Thoracic aorta (tissue), 2 donors: Measurements from ENCODE around the gene GFAP. TPM values are rescaled to one million over a fixed set of nuclear protein-coding genes. Genes with fewer than 3 reads are reported as not detected.
"Not testable (repeated sequence)": the region's sequence is repeated elsewhere in the genome, so short reads cannot be mapped to it uniquely, and the experiment has no call there.

Source experiments
- ATAC-seq: fragments of 150-250 bp; one replicate; pipeline ENCODE4 v1.8.0; 2017; ENCODE audit warnings: low read depth; ENCODE audit not compliant: insufficient number of reproducible peaks, low FRiP score
- DNase-seq: peaks from one replicate; pipeline ENCODE4 v3.0.0-alpha.2; 2020; ENCODE audit warnings: low spot score
- H3K27ac ChIP-seq, 2 donors: fragments of 200-600 bp; sonication (generic); 1 replicate in 1 of 2; 2 replicates in 1 of 2; pipeline ENCODE4 v1.5.1; 2016; ENCODE audit warnings: mild to moderate bottlenecking in 2 of 2, moderate library complexity in 2 of 2
- H3K27me3 ChIP-seq: fragments of 200-600 bp; sonication (generic); replicated peaks from 2 replicates; pipeline ENCODE4 v1.6.0; 2016; ENCODE audit warnings: mild to moderate bottlenecking; ENCODE audit not compliant: insufficient read depth
- H3K36me3 ChIP-seq: fragments of 200-600 bp; sonication (generic); one replicate; pipeline ENCODE4 v1.5.1; 2016
- H3K4me1 ChIP-seq, 2 donors: fragments of 200-600 bp; sonication (generic); 1 replicate in 1 of 2; 2 replicates in 1 of 2; pipeline versions ENCODE4 v1.5.1 to v1.6.0; 2016; ENCODE audit warnings: low read depth in 2 of 2, mild to moderate bottlenecking in 1 of 2; ENCODE audit not compliant: control insufficient read depth in 1 of 2
- H3K4me3 ChIP-seq: fragments of 200-600 bp; sonication (generic); 2 replicates; pipeline ENCODE4 v1.5.1; 2016; ENCODE audit warnings: mild to moderate bottlenecking
- H3K9me3 ChIP-seq: fragments of 200-600 bp; sonication (generic); 2 replicates; pipeline ENCODE4 v1.5.1; 2016
- CTCF ChIP-seq: fragments of 200-600 bp; sonication (generic); IDR thresholded peaks from one replicate; pipeline ENCODE4 v1.5.1; 2019; ENCODE audit warnings: antibody characterized with exemption
- total RNA-seq, 2 donors: library from RNA; depleted of rRNA; stranded (reverse); fragments of >200 nt; gene quantifications; one replicate each; pipeline versions ENCODE4 v1.1.0 to v1.2.3, GENCODE V29; 2016

The GFAP gene
- total RNA-seq, 2 donors from 2014 or later = 14.6 TPM; not detected in 1

- no peak for DNase-seq
- Histone ChIP-seq H3K36me3 (no peaks in the 10 kb centered on the region), H3K4me1 (peaks cover 3 to 6% of the 10 kb centered on the region in 2 donors), H3K4me3 (no peak overlapping the region), H3K27me3 (no peaks in the 10 kb centered on the region), H3K9me3 (no peaks in the 10 kb centered on the region), H3K27ac (no peak overlapping the region)
- no peak for TF ChIP-seq CTCF
- no peak for ATAC-seq
Observed at GRCh38 chr17:44955674-44956425, 40.5 kb upstream of the GFAP start.

GRCh38 chr17:44952946-44953475 is 37.7 kb upstream of the GFAP start:
- H3K9me3 ChIP-seq = no peaks in the 10 kb centered on the region
- DNase-seq = no peak
- H3K36me3 ChIP-seq = no peaks in the 10 kb centered on the region
- H3K27me3 ChIP-seq = no peaks in the 10 kb centered on the region
- no peak for TF ChIP-seq CTCF
- peaks cover 3 to 4% of the 10 kb centered on the region in 2 donors for H3K4me1 ChIP-seq
- H3K4me3 ChIP-seq = no peak overlapping the region
- no peak overlapping the region for H3K27ac ChIP-seq
- ATAC-seq = no peak

GRCh38 chr17:44948315-44948795 is 33.1 kb upstream of the GFAP start:
- H3K4me1 ChIP-seq = peaks cover 8 to 13% of the 10 kb centered on the region in 2 donors
- no peak for TF ChIP-seq CTCF
- no peak for DNase-seq
- no peaks in the 10 kb centered on the region for H3K27me3 ChIP-seq
- no peak overlapping the region for H3K27ac ChIP-seq
- ATAC-seq = no peak
- no peaks in the 10 kb centered on the region for H3K36me3 ChIP-seq
- no peaks in the 10 kb centered on the region for H3K9me3 ChIP-seq
- peak overlapping the region; percentile 71 for H3K4me3 ChIP-seq

DNA sequence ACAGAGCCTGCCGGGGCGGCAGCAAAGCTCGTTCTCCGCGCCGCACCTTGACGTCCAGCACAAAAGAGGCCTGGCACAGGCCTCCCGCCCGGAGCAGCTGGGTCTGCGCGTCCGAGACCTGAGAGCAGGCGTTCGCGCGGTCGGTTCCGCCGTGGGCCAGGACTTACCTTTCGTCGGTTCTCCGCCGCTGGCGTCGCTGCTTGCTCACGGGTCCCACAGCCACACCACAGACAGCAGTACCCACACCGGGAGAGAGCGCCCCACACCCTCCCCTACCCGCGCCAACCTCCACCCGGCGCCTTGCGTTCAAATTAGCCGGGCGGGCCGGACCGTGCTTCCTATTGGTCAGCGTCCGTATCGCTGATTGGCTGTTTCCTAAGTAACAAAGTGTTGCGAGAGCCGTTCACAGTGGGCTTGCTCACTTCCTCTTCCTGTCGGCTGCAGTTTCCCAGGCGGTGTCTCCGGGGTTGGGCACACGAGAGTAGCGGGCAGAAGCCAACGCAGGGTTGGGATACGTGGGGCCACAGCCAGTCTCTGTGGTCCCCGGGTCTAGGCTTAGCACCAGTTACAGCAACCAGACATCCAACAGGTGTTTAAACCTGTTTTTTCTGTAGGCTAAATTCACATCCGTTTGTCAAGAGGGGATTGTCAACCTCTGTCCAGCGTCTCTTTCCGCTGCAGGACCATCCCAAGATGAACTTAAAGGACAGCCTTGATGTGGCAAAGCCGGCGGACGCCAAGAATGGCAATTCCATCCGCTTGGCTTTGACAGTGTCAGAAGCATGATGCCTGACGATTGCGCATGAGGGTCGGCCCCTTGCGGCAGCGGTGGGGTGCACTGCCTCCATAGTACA is 32.4 kb upstream of the GFAP start, which contains the start of gene KIF18B:
TSS of gene KIF18B (minus strand) at position 313 of the 854 bp plus-strand sequence. CDS start 11,429 bp downstream, outside the sequence.
- peak; percentile 94 for ATAC-seq
- no peaks in the 10 kb centered on the region for H3K36me3 ChIP-seq
- H3K9me3 ChIP-seq = no peaks in the 10 kb centered on the region
- H3K4me3 ChIP-seq = peak within 1 kb of the TSS; percentile 71
- TF ChIP-seq CTCF = no peak
- peaks cover 8 to 13% of the 10 kb centered on the region in 2 donors for H3K4me1 ChIP-seq
- no peak within 1 kb of the TSS for H3K27ac ChIP-seq
- peak; percentile 82 for DNase-seq
- no peaks in the 10 kb centered on the region for H3K27me3 ChIP-seq

- not testable (repeated sequence) for ATAC-seq, H3K9me3 ChIP-seq, H3K27ac ChIP-seq, DNase-seq, H3K4me3 ChIP-seq, H3K27me3 ChIP-seq, H3K36me3 ChIP-seq
- H3K4me1 ChIP-seq = peaks cover 8 to 13% of the 10 kb centered on the region in 2 donors
Observed at GRCh38 chr17:44945652-44946051, 30.4 kb upstream of the GFAP start.
